Stomach (tissue), 9 donors: ENCODE data around the gene MTFP1. TPM values are rescaled to one million over a fixed set of nuclear protein-coding genes. Genes with fewer than 3 reads are reported as not detected.

Experiments used
- DNase-seq, 2 donors: peaks; one replicate each; pipeline versions ENCODE4 v3.0.0 to v3.0.0-alpha.2; 2013 to 2019
- H3K27ac ChIP-seq, 5 donors: fragments of 200-600 bp in 4 of 5; sonication (generic) in 4 of 5; one replicate each; pipeline ENCODE4 v1.5.1; 2013 to 2019; ENCODE audit warnings: mild to moderate bottlenecking in 1 of 5, moderate library complexity in 1 of 5
- H3K27me3 ChIP-seq, 3 donors: fragments of 200-600 bp; sonication (generic); one replicate each; pipeline ENCODE4 v1.5.1; 2017 to 2019; ENCODE audit warnings: mixed run types in 1 of 3
- H3K36me3 ChIP-seq, 4 donors: fragments of 200-600 bp; sonication (generic); 1 replicate in 3 of 4; 2 replicates in 1 of 4; pipeline ENCODE4 v1.5.1; 2016 to 2019
- H3K4me1 ChIP-seq, 4 donors: fragments of 200-600 bp; sonication (generic); one replicate each; pipeline ENCODE4 v1.5.1; 2016 to 2019
- H3K4me3 ChIP-seq, 4 donors: fragments of 200-600 bp; sonication (generic) in 3 of 4; one replicate each; pipeline ENCODE4 v1.5.1; 2016 to 2019; ENCODE audit warnings: mild to moderate bottlenecking in 1 of 4
- H3K9me3 ChIP-seq, 4 donors: fragments of 200-600 bp; sonication (generic); one replicate each; pipeline ENCODE4 v1.5.1; 2016 to 2019
- EP300 ChIP-seq: sonication (generic); formaldehyde crosslinking; IDR thresholded peaks from one replicate; pipeline ENCODE4 v1.6.1; 2017; ENCODE audit warnings: antibody characterized with exemption
- POLR2A ChIP-seq, 4 donors: fragments of 450-650 bp; IDR thresholded peaks; one replicate each; pipeline ENCODE4 v1.6.1; 2016; ENCODE audit warnings: antibody characterized with exemption in 4 of 4, control low read depth in 2 of 4, mild to moderate bottlenecking in 1 of 4, moderate library complexity in 1 of 4
- POLR2AphosphoS5 ChIP-seq, 3 donors: sonication (generic); formaldehyde crosslinking; IDR thresholded peaks; one replicate each; pipeline ENCODE4 v1.6.1; 2016; ENCODE audit warnings: antibody characterized with exemption in 3 of 3
- WGBS, 5 donors: extraction: QIAGEN DNeasy Blood & Tissue Kit in 3 of 5; methylation state at CpG; one replicate each; pipeline versions ENCODE4 v1.1.5 to v1.1.7; 2013 to 2018; 5-methylcytosine and 5-hydroxymethylcytosine counted together
- intact Hi-C: fragments of 100-400 bp; cut with DNase I; formaldehyde crosslinking; loops from one replicate; pipeline ENCODE4 v1.15.1; 2023; ENCODE audit warnings: low total_unique reads
- polyA plus RNA-seq, 3 donors: library from polyadenylated mRNA; stranded (reverse); fragments of 200-250 nt; gene quantifications; one replicate each; pipeline ENCODE4 v1.2.3, GENCODE V29; 2013
- total RNA-seq, 5 donors: library from RNA; depleted of rRNA; stranded (reverse); fragments of >200 nt; gene quantifications; one replicate each; pipeline versions ENCODE4 v1.1.0 to v1.2.3, GENCODE V29; 2014 to 2016
- TF ChIP-seq, protein P1 (sequence below), 7 experiments: fragments of 450-650 bp in 4 of 7; fragments of 200-600 bp in 3 of 7; sonication (generic) in 3 of 7; IDR thresholded peaks; one replicate each; pipeline ENCODE4 v1.5.1; 2016 to 2019; ENCODE audit warnings: antibody characterized with exemption in 7 of 7, control low read depth in 2 of 7, mild to moderate bottlenecking in 1 of 7
- donor health status: healthy with polysubstance abuse.
- donor health status: Bipolar disorder and iron deficiency.
- donor health status: healthy.

Gene MTFP1
- total and polyA plus RNA-seq, 8 donors, result 1.8 to 45.0 (median 14.8) TPM; not detected in 1

DNA sequence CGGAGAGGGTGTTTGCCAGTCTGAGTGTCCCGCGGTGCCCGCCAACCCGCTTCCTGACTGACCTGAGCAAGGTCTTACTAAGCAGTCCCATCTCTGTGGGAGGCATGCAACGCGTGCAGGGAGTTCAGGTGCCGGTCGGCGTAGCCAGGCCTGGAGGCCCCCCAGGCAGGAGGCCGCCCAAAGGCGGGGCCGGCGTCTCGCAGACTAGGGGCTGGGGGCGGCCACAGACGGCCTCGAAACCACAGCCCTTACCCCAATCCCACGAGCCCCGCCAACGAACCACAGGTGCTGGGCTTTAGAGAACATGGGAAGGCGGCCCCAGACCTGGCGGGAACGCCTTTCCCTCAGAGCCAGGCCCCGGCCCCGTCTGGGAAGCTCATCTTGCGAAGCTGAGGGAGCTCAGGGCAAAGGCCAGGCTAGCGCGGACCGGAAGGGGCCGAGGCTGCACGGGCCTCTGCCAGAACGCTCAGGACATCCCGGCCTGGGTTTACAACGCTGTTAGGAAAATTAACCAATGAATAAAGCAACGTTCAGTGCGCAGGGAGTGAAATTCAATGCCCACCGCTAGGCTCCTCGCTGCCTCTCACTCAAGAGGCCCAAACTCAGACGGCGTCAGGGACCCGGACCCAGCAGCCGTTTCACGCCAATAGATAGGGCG is 2.1 kb upstream of the MTFP1 start:
- Histone ChIP-seq H3K9me3 (no peaks in the 10 kb centered on the region), H3K4me1 (peaks cover 46 to 82% (median 77%) of the 10 kb centered on the region in 4 donors), H3K27me3 (no peaks in the 10 kb centered on the region), H3K36me3 (peaks cover 0 to 26% (median 15%) of the 10 kb centered on the region in 4 donors), H3K27ac (peak overlapping the region; percentile 96 to 98 (median 98)), H3K4me3 (peak overlapping the region; percentile 61 to 68 (median 66))
- 0 to 1% (median 0%) methylated on average over 29 to 45 of the region's 45 CpGs for WGBS, 5 donors
- intact Hi-C loops, result no loop called here
- DNase-seq, result no peak
- TF ChIP-seq EP300 (no peak), POLR2AphosphoS5 (IDR thresholded peaks at IDR 0.05) (no peak), POLR2A (IDR thresholded peaks at IDR 0.05) (no peak)
- TF ChIP-seq, protein P1, sequence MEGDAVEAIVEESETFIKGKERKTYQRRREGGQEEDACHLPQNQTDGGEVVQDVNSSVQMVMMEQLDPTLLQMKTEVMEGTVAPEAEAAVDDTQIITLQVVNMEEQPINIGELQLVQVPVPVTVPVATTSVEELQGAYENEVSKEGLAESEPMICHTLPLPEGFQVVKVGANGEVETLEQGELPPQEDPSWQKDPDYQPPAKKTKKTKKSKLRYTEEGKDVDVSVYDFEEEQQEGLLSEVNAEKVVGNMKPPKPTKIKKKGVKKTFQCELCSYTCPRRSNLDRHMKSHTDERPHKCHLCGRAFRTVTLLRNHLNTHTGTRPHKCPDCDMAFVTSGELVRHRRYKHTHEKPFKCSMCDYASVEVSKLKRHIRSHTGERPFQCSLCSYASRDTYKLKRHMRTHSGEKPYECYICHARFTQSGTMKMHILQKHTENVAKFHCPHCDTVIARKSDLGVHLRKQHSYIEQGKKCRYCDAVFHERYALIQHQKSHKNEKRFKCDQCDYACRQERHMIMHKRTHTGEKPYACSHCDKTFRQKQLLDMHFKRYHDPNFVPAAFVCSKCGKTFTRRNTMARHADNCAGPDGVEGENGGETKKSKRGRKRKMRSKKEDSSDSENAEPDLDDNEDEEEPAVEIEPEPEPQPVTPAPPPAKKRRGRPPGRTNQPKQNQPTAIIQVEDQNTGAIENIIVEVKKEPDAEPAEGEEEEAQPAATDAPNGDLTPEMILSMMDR (IDR thresholded peaks at IDR 0.05), result no peak

- Histone ChIP-seq H3K4me3 (peak overlapping the region; percentile 61 to 68 (median 66)), H3K27ac (peak overlapping the region; percentile 96 to 98 (median 98)), H3K4me1 (peaks cover 44 to 76% (median 74%) of the 10 kb centered on the region in 4 donors), H3K9me3 (no peaks in the 10 kb centered on the region), H3K36me3 (peaks cover 0 to 26% (median 13%) of the 10 kb centered on the region in 4 donors), H3K27me3 (no peaks in the 10 kb centered on the region)
- WGBS, 5 donors, result 1 to 3% (median 2%) methylated on average over 14 to 31 of the region's 31 CpGs
- TF ChIP-seq EP300 (no peak), POLR2AphosphoS5 (IDR thresholded peaks at IDR 0.05) (peak; percentile 94 to 99 (median 96)), POLR2A (IDR thresholded peaks at IDR 0.05) (peak in 2 of 4 donors; percentile 64 to 80)
- TF ChIP-seq, protein P1 (IDR thresholded peaks at IDR 0.05), result peak in 1 of 7 experiments; percentile 20
- peak; percentile 99 to 100 for DNase-seq
- intact Hi-C loops, result no loop called here
These were observed 1.5 kb upstream of the MTFP1 start for GRCh38 chr22:30423959-30424533.

GRCh38 chr22:30424534-30425326 is 838 bp upstream of the MTFP1 start:
- TF ChIP-seq EP300 (no peak), POLR2AphosphoS5 (IDR thresholded peaks at IDR 0.05) (no peak), POLR2A (IDR thresholded peaks at IDR 0.05) (no peak)
- TF ChIP-seq, protein P1 (IDR thresholded peaks at IDR 0.05), result no peak
- Histone ChIP-seq H3K27ac (peak overlapping the region; percentile 96 to 98 (median 98)), H3K27me3 (no peaks in the 10 kb centered on the region), H3K36me3 (peaks cover 0 to 19% (median 10%) of the 10 kb centered on the region in 4 donors), H3K4me1 (peaks cover 44 to 69% (median 68%) of the 10 kb centered on the region in 4 donors), H3K9me3 (no peaks in the 10 kb centered on the region), H3K4me3 (peak overlapping the region; percentile 61 to 68 (median 66))
- intact Hi-C loops, result loop anchor here (5.0 kb wide), 1 partner anchor 32 kb away; no protein-coding TSS in a partner anchor
- DNase-seq, result peak in 1 of 2 donors; percentile 49
- 33 to 39% (median 35%) methylated on average over 20 of the region's 20 CpGs for WGBS, 5 donors

- intact Hi-C loops, result loop anchor here (5.0 kb wide), 1 partner anchor 33 kb away; no protein-coding TSS in a partner anchor
- Histone ChIP-seq H3K4me3 (peak overlapping the region; percentile 61 to 68 (median 65)), H3K27me3 (no peaks in the 10 kb centered on the region), H3K4me1 (peaks cover 40 to 64% (median 63%) of the 10 kb centered on the region in 4 donors), H3K9me3 (no peaks in the 10 kb centered on the region), H3K36me3 (peaks cover 0 to 13% (median 9%) of the 10 kb centered on the region in 4 donors), H3K27ac (peak overlapping the region; percentile 79 to 98 (median 96))
- TF ChIP-seq POLR2AphosphoS5 (IDR thresholded peaks at IDR 0.05), result no peak
- TF ChIP-seq POLR2A (IDR thresholded peaks at IDR 0.05), result no peak
- no peak for TF ChIP-seq EP300
- TF ChIP-seq, protein P1 (IDR thresholded peaks at IDR 0.05), result no peak
- WGBS, 5 donors, result 5 to 11% (median 9%) methylated on average over 9 of the region's 9 CpGs
- DNase-seq, result no peak
These were observed 297 bp upstream of the MTFP1 start for GRCh38 chr22:30425327-30425615.
